DOHH2 (cell line): ENCODE results near the gene CCDC15.

Source experiments
- EZH2phosphoT487 ChIP-seq: fragments of 200-600 bp; sonication (generic); IDR thresholded peaks from 2 replicates; pipeline ENCODE4 v1.6.1; 2017; ENCODE audit warnings: borderline replicate concordance, mild to moderate bottlenecking, antibody characterized with exemption, low read length, moderate library complexity, mixed read lengths
- TF ChIP-seq, protein P1 (sequence below): fragments of 200-600 bp; sonication (generic); IDR thresholded peaks from one replicate; pipeline ENCODE4 v1.5.1; 2014; ENCODE audit warnings: antibody characterized with exemption, mild to moderate bottlenecking, low read depth, low read length; ENCODE audit not compliant: poor library complexity, severe bottlenecking

DNA sequence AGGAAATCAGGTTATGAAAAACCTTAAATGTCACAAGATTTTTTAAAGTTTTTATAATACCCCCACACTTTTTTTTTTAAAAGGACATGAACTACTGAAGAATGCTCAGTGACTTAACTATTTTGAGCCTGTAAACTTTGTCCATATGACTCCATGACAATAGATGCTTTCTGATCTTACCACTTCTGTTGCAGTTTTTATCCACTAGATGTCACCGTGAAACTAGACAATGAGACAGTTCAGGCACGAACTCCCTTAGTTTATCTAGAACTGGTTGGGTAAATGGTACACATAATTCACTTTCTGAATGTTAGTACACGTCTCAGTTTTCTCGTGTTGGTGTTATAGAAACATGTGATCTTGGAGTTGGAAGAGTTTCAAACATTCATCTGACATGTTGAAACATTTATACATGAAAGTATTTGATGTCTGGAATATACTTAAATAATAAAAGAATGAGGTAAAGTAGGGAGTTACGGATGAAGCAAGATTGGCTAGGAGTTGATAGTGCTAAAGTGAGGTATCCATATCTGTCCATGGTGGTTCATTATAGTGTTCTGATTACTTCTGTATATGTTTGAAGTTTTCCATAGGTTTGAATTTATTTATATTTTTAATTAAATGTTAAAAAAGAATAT is 8.1 kb downstream of the CCDC15 start:
- TF ChIP-seq, protein P1, sequence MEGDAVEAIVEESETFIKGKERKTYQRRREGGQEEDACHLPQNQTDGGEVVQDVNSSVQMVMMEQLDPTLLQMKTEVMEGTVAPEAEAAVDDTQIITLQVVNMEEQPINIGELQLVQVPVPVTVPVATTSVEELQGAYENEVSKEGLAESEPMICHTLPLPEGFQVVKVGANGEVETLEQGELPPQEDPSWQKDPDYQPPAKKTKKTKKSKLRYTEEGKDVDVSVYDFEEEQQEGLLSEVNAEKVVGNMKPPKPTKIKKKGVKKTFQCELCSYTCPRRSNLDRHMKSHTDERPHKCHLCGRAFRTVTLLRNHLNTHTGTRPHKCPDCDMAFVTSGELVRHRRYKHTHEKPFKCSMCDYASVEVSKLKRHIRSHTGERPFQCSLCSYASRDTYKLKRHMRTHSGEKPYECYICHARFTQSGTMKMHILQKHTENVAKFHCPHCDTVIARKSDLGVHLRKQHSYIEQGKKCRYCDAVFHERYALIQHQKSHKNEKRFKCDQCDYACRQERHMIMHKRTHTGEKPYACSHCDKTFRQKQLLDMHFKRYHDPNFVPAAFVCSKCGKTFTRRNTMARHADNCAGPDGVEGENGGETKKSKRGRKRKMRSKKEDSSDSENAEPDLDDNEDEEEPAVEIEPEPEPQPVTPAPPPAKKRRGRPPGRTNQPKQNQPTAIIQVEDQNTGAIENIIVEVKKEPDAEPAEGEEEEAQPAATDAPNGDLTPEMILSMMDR: peak; percentile 71
- TF ChIP-seq EZH2phosphoT487: no peak
